Transverse colon (tissue), 4 donors: ENCODE results near the gene ZNF281. TPM values are rescaled to one million over a fixed set of nuclear protein-coding genes. Genes with fewer than 3 reads are reported as not detected.

Experiments used
- DNase-seq: peaks from one replicate; pipeline ENCODE4 v3.0.0-alpha.2; 2019
- H3K27ac ChIP-seq, 4 donors: fragments of 200-600 bp; sonication (generic); 2 replicates each; pipeline ENCODE4 v1.5.1; 2016 to 2018; ENCODE audit warnings: inconsistent platforms in 4 of 4
- H3K27me3 ChIP-seq: fragments of 200-600 bp; sonication (generic); 2 replicates; pipeline ENCODE4 v1.5.1; 2017; ENCODE audit warnings: inconsistent platforms
- H3K36me3 ChIP-seq, 4 donors: fragments of 200-600 bp; sonication (generic); 2 replicates each; pipeline ENCODE4 v1.5.1; 2017 to 2019; ENCODE audit warnings: inconsistent platforms in 4 of 4
- H3K4me1 ChIP-seq, 4 donors: fragments of 200-600 bp; sonication (generic); 2 replicates each; pipeline ENCODE4 v1.5.1; 2017 to 2020; ENCODE audit warnings: inconsistent platforms in 4 of 4
- H3K4me3 ChIP-seq, 4 donors: fragments of 200-600 bp; sonication (generic); 1 replicate in 1 of 4; 2 replicates in 3 of 4; pipeline versions ENCODE4 v1.5.1 to v1.6.1; 2017 to 2019; ENCODE audit warnings: inconsistent platforms in 4 of 4
- H3K9me3 ChIP-seq, 2 donors: fragments of 200-600 bp; sonication (generic); 2 replicates each; pipeline ENCODE4 v1.5.1; 2017 to 2019; ENCODE audit warnings: inconsistent platforms in 2 of 2
- EP300 ChIP-seq: sonication (generic); formaldehyde crosslinking; IDR thresholded peaks from one replicate; pipeline ENCODE4 v1.6.1; 2017; ENCODE audit warnings: antibody characterized with exemption, low read depth
- POLR2A ChIP-seq: fragments of 450-650 bp; IDR thresholded peaks from one replicate; pipeline ENCODE4 v1.6.1; 2016; ENCODE audit warnings: antibody characterized with exemption, mild to moderate bottlenecking, moderate library complexity
- POLR2AphosphoS5 ChIP-seq, 3 donors: sonication (generic); formaldehyde crosslinking; IDR thresholded peaks; one replicate each; pipeline ENCODE4 v1.6.1; 2016; ENCODE audit warnings: antibody characterized with exemption in 3 of 3
- WGBS, 2 donors: methylation state at CpG; one replicate each; pipeline ENCODE4 v1.1.5; 2018; ENCODE audit warnings: low coverage in 1 of 2; 5-methylcytosine and 5-hydroxymethylcytosine counted together
- in situ Hi-C, 4 donors: fragments of 200-750 bp; cut with MboI; loops; one replicate each; pipeline versions ENCODE4 v1.15.0 to v1.15.1; 2017; ENCODE audit warnings: low sequenced_read_pairs in 3 of 4, low pct_ligation_motif_present in 1 of 4, low pct_unique_long_range_greater_than_20kb in 1 of 4
- intact Hi-C: fragments of 100-400 bp; cut with DNase I; formaldehyde crosslinking; loops from one replicate; pipeline ENCODE4 v1.15.1; 2023; ENCODE audit warnings: low total_unique reads
- total RNA-seq, 4 donors: library from RNA; depleted of rRNA; stranded (reverse); fragments of >200 nt; gene quantifications; one replicate each; pipeline ENCODE4 v1.1.0, GENCODE V29; 2016
- TF ChIP-seq, protein P1 (sequence below), 5 experiments: fragments of 200-600 bp in 3 of 5; fragments of 450-650 bp in 2 of 5; sonication (generic) in 3 of 5; IDR thresholded peaks; 1 replicate in 2 of 5; 2 replicates in 3 of 5; pipeline ENCODE4 v1.5.1; 2016 to 2017; ENCODE audit warnings: antibody characterized with exemption in 5 of 5, inconsistent platforms in 3 of 5, mild to moderate bottlenecking in 2 of 5, moderate library complexity in 1 of 5

ZNF281 gene
- total RNA-seq, 4 donors from 2014 or later: 7.5 to 15.1 (median 10.9) TPM

DNA sequence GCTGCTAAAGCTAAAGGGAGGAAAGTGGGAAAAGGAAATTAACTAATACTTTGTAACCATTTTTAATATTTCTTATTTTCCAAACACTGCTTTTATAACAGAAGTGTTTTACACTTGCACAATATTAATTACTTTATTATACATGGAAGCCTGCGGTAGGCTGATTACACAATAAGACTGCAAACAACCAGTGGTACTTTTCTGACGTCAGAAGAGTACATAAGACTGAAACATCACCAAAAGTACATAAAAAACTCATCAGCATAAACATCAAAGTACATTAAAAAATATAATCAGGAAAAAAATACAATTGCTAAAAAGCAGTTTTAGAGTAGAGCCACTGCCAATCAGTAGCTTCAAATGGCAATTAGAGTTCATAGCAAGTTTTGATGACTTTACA lies 4.6 kb downstream of the ZNF281 start:
- H3K4me1 ChIP-seq: peaks cover 8 to 48% (median 27%) of the 10 kb centered on the region in 4 donors
- no peak for DNase-seq
- peak overlapping the region in 1 of 4 donors; percentile 7 for H3K4me3 ChIP-seq
- TF ChIP-seq, protein P1, sequence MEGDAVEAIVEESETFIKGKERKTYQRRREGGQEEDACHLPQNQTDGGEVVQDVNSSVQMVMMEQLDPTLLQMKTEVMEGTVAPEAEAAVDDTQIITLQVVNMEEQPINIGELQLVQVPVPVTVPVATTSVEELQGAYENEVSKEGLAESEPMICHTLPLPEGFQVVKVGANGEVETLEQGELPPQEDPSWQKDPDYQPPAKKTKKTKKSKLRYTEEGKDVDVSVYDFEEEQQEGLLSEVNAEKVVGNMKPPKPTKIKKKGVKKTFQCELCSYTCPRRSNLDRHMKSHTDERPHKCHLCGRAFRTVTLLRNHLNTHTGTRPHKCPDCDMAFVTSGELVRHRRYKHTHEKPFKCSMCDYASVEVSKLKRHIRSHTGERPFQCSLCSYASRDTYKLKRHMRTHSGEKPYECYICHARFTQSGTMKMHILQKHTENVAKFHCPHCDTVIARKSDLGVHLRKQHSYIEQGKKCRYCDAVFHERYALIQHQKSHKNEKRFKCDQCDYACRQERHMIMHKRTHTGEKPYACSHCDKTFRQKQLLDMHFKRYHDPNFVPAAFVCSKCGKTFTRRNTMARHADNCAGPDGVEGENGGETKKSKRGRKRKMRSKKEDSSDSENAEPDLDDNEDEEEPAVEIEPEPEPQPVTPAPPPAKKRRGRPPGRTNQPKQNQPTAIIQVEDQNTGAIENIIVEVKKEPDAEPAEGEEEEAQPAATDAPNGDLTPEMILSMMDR (IDR thresholded peaks at IDR 0.05): no peak
- no peak for TF ChIP-seq POLR2A
- no peak for TF ChIP-seq POLR2AphosphoS5 (IDR thresholded peaks at IDR 0.05)
- no peak for TF ChIP-seq EP300
- 39 to 44% methylated on average over 2 of the region's 2 CpGs for WGBS, 2 donors
- in situ Hi-C loops (no loop called here), intact Hi-C loops (no loop called here)
- H3K27ac ChIP-seq: no peak overlapping the region
- no peaks in the 10 kb centered on the region for H3K9me3 ChIP-seq
- H3K27me3 ChIP-seq: no peaks in the 10 kb centered on the region
- H3K36me3 ChIP-seq: no peaks in the 10 kb centered on the region

DNA sequence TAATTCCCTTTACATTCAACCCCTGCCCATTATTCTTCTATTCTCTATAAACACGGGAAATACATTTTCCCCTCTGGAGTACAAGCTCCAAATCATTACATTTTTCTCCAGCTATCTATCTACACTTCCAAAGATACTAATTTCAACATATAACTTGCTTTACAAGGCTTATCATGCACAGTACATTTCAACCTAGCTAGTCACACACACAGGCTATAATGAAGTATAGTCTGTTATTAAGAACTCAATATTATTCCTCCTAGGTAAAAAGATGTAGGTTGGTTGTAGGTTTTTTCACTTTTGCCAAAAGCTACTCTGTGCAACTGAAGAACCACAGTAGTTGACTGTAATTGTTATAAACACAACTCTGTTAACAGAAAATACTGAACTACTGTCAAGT lies 8.1 kb downstream of the ZNF281 start:
- 84 to 91% methylated on average over 1 of the region's 1 CpG for WGBS, 2 donors
- in situ Hi-C loops: no loop called here
- no peaks in the 10 kb centered on the region for H3K27me3 ChIP-seq
- DNase-seq: no peak
- H3K4me3 ChIP-seq: no peak overlapping the region
- TF ChIP-seq EP300 (no peak), POLR2A (no peak), POLR2AphosphoS5 (IDR thresholded peaks at IDR 0.05) (no peak)
- TF ChIP-seq, protein P1 (IDR thresholded peaks at IDR 0.05): no peak
- peaks cover 0 to 22% (median 7%) of the 10 kb centered on the region in 4 donors for H3K4me1 ChIP-seq
- no peak overlapping the region for H3K27ac ChIP-seq
- no peaks in the 10 kb centered on the region for H3K36me3 ChIP-seq
- intact Hi-C loops: no loop called here
- H3K9me3 ChIP-seq: no peaks in the 10 kb centered on the region

DNA sequence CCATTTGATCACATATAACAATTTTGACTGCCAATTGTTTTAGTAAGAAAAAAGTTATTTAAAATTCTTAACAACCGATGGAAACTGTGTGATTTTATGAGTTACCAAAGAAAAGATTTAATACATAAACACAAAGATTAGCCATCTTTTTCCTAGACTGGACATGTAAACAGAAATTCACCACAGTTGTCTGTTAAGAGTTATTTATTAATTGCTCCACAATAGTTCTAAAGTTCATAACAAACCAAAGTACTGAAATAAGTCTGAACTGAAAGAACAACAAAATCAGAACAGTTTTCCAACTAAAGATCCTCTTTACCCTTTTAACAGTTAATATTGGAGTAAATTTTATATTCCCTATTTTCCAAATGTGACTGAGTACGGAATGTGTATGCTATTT lies 8.6 kb downstream of the ZNF281 start:
- DNase-seq: no peak
- in situ Hi-C loops (no loop called here), intact Hi-C loops (no loop called here)
- no peaks in the 10 kb centered on the region for H3K36me3 ChIP-seq
- H3K4me3 ChIP-seq: no peak overlapping the region
- TF ChIP-seq EP300 (no peak), POLR2AphosphoS5 (IDR thresholded peaks at IDR 0.05) (no peak)
- TF ChIP-seq, protein P1 (IDR thresholded peaks at IDR 0.05): no peak
- peaks cover 0 to 18% (median 5%) of the 10 kb centered on the region in 4 donors for H3K4me1 ChIP-seq
- H3K9me3 ChIP-seq: no peaks in the 10 kb centered on the region
- no peaks in the 10 kb centered on the region for H3K27me3 ChIP-seq
- no peak overlapping the region for H3K27ac ChIP-seq
- 83 to 86% methylated on average over 2 of the region's 2 CpGs for WGBS, 2 donors

DNA sequence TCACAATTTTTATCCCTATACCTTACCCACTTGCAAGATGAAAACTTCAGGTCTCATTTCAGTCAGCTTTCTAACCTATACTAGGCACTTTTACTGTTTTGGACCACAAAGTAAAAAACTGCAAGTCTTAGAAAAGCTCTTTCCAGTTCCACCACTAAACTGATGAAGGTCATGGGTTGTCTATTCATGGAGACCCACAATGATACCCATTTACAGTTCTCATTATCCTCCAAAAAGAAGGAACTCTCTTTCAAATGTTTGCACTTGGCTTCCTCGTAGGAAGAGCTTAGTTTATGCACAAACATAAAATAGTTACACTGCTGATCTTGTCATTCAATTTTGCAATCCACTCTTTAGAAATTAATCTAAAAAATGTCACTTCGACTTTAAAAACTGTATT lies 9.3 kb downstream of the ZNF281 start:
- DNase-seq: no peak
- in situ Hi-C loops: no loop called here
- 65 to 80% methylated on average over 2 of the region's 2 CpGs for WGBS, 2 donors
- H3K27me3 ChIP-seq: no peaks in the 10 kb centered on the region
- peaks cover 0 to 11% (median 1%) of the 10 kb centered on the region in 4 donors for H3K4me1 ChIP-seq
- no peaks in the 10 kb centered on the region for H3K36me3 ChIP-seq
- no peaks in the 10 kb centered on the region for H3K9me3 ChIP-seq
- intact Hi-C loops: no loop called here
- TF ChIP-seq, protein P1 (IDR thresholded peaks at IDR 0.05): no peak
- TF ChIP-seq POLR2AphosphoS5 (IDR thresholded peaks at IDR 0.05): no peak
- no peak for TF ChIP-seq POLR2A
- no peak for TF ChIP-seq EP300
- H3K4me3 ChIP-seq: no peak overlapping the region
- H3K27ac ChIP-seq: no peak overlapping the region
